Heart left ventricle (tissue), 13 donors: ENCODE data around the gene CAPRIN2.

ENCODE experiments used
- CTCF ChIP-seq, 12 donors: fragments of 200-600 bp; sonication (generic) in 4 of 12; IDR thresholded peaks; one replicate each; pipeline versions ENCODE4 v1.5.0 to v1.8.0; 2018 to 2022; ENCODE audit warnings: antibody characterized with exemption in 12 of 12, mild to moderate bottlenecking in 5 of 12
- POLR2A ChIP-seq, 2 donors: fragments of 450-650 bp; IDR thresholded peaks; one replicate each; pipeline ENCODE4 v1.6.1; 2017; ENCODE audit warnings: antibody characterized with exemption in 2 of 2, mild to moderate bottlenecking in 2 of 2, moderate library complexity in 2 of 2
- donor health status: ischemic (EF 13 %, LVEDD 7.1; RV severe dilation, severe dysfunction).
- donor health status: DM: no; HTN: yes; CAD: no.
- donor health status: DM: no; HTN: no; CAD: no.
- donor health status: ischemic (EF 25% LVEDD 6.9; RV normal size, moderate dysfunction).
- donor health status: ischemic (EF 25% LVEDD 5.7; RV mildly dilated, moderate dysfunction).
- donor health status: ischemic (EF 35%, LVEDD 5.7; RV mildly dilated, moderate dysfunction).
- donor health status: nonischemic (EF 11% LVEDD 7.7; RV severe dilation, severe dysfunction).
- donor health status: DM: yes; HTN: yes; CAD: no.
- donor health status: PGD.
- donor health status: ischemic (EF 29% LVEDD 5.4; RV normal size, mild dysfunction).
- donor health status: nonischemic (EF 23%, LVEDD 6.1; RV moderate dilation, normal function).

GRCh38 chr12:30719060-30719459 is 35.7 kb downstream of the CAPRIN2 start:
- no peak for TF ChIP-seq CTCF (IDR thresholded peaks at IDR 0.05)
- TF ChIP-seq POLR2A (IDR thresholded peaks at IDR 0.05) = no peak
